Bone marrow (tissue), 2 donors: ENCODE results near the gene ZNF397.

Experiments
- DNase-seq, 2 donors: peaks; one replicate each; lab custom pipeline; 2025; lab: John Stamatoyannopoulos, UW

Gene ZNF397

DNA sequence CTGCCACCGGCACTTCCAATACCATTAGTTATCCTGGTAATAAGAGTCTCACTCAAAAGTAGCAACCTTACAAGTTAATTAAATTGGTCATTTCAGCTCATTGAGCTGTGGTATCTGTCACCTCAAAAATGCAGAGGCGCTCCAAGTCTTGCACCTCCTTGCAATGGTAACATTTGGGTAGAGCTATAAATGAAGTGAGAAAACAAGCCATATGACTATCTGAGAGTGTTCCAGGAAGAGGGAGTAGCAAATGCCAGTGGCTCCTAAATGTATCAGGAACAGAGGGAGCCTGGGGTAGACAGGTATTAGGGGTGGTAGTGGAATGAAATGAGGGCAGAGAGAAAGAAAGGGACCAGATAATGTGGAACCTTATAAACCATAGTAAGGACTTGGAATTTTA lies 55.2 kb downstream of the ZNF397 start:
- DNase-seq, result no peak

DNA sequence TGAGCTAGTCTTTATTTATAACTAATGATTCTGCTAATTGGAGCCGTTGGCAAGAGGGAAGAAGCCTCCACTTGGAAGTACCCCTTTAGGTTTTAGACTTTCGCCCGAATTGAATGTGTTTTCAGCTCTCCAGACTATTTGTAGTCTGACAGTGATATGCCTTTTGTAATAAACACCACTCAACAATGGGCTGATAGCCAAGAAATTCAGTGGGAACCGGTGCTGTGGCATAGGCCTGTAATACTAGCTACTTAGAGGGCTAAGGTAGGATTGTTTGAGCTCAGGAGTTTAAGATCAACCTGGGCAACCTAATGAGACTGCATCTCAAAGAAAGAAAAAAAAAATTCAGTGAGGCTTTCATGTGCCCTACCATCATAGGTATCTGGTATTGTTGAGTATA lies 62.8 kb downstream of the ZNF397 start:
- no peak for DNase-seq

DNA sequence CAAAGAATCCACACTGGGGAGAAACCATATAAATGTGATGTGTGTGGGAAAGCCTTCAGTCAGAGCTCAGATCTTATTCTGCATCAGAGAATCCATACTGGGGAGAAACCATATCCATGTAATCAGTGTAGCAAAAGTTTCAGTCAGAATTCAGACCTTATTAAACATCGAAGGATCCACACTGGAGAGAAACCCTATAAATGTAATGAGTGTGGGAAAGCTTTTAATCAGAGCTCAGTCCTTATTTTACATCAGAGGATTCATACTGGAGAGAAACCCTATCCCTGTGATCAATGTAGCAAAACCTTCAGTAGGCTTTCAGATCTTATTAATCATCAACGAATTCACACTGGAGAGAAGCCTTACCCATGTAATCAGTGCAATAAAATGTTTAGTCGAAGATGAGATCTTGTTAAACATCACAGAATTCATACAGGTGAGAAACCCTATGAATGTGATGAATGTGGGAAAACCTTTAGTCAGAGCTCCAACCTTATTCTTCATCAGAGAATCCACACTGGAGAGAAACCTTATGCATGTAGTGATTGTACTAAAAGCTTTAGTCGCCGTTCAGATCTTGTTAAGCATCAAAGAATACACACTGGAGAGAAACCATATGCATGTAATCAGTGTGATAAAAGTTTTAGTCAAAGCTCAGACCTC lies 65.9 kb downstream of the ZNF397 start:
- DNase-seq, result no peak
